CMK (cell line): ENCODE results near the gene RCBTB1.
"Not testable (repeated sequence)": the region's sequence is repeated elsewhere in the genome, so short reads cannot be mapped to it uniquely, and the experiment has no call there.

Experiments used
- DNase-seq: peaks from one replicate; pipeline ENCODE4 v3.0.0-alpha.2; 2010; ENCODE audit warnings: low read depth

RCBTB1 gene

GRCh38 chr13:49516467-49516866 is 68.9 kb downstream of the RCBTB1 start:
- no peak for DNase-seq

- no peak for DNase-seq
These were observed 72.8 kb downstream of the RCBTB1 start for GRCh38 chr13:49512578-49512977.

GRCh38 chr13:49503951-49504350 is 81.4 kb downstream of the RCBTB1 start:
- DNase-seq: no peak

- no peak for DNase-seq
These were observed 82.4 kb downstream of the RCBTB1 start for GRCh38 chr13:49502954-49503353.

GRCh38 chr13:49499889-49500660 is 85.3 kb downstream of the RCBTB1 start:
- no peak for DNase-seq

GRCh38 chr13:49498206-49498605 is 87.2 kb downstream of the RCBTB1 start:
- DNase-seq: no peak

- DNase-seq: no peak
These were observed 88.1 kb downstream of the RCBTB1 start for GRCh38 chr13:49497272-49497671.

- DNase-seq: not testable (repeated sequence)
These were observed 88.5 kb downstream of the RCBTB1 start for GRCh38 chr13:49496837-49497236.

GRCh38 chr13:49495783-49496762 is 89.3 kb downstream of the RCBTB1 start, which contains the start of gene PHF11:
PHF11 (plus strand) TSS chr13:49495953; CDS start chr13:49496002, 49 bp downstream.
- peak; percentile 62 for DNase-seq

GRCh38 chr13:49494645-49495044 is 90.7 kb downstream of the RCBTB1 start:
- DNase-seq: no peak

GRCh38 chr13:49488563-49488962 is 96.8 kb downstream of the RCBTB1 start:
- DNase-seq: no peak
